LHCN-M2 (cell line): ENCODE data around the gene SRSF2. TPM values are rescaled to one million over a fixed set of nuclear protein-coding genes. Genes with fewer than 3 reads are reported as not detected.
"Not testable (repeated sequence)": the region's sequence is repeated elsewhere in the genome, so short reads cannot be mapped to it uniquely, and the experiment has no call there.

Experiments used
- DNase-seq: peaks from one replicate; pipeline ENCODE4 v3.0.0-alpha.2; 2012; ENCODE audit warnings: low read depth
- total RNA-seq: library from RNA; depleted of rRNA; stranded (reverse); fragments of >200 nt; gene quantifications from 2 replicates; pipeline ENCODE4 v1.2.3, GENCODE V29; 2014

Gene SRSF2
- total RNA-seq, 1 experiment from 2014 or later, result 387 TPM

- DNase-seq, result no peak
Observed at GRCh38 chr17:76722279-76722678, 14.9 kb downstream of the SRSF2 start.

- no peak for DNase-seq
Observed at GRCh38 chr17:76721463-76721862, 15.7 kb downstream of the SRSF2 start.

DNA sequence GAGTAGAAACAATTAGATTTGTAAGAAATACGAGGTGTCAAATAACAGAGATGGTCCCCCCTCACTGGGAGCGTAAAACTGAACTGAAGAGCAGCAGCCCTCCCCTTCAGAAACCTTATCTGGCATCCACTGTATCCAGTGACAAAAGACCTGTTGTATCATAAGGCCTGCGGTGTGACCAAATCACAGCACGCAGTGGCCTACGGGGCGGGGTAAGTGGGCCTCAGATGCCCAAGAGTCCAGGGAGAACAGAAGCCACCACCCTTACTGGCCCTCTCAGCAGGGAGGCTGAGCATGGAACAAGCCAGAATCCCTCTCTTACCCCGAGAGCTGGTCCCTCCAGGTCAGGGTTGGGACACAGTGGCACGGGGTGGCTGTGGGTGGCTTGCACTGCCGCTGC lies 16.2 kb downstream of the SRSF2 start:
- no peak for DNase-seq

DNA sequence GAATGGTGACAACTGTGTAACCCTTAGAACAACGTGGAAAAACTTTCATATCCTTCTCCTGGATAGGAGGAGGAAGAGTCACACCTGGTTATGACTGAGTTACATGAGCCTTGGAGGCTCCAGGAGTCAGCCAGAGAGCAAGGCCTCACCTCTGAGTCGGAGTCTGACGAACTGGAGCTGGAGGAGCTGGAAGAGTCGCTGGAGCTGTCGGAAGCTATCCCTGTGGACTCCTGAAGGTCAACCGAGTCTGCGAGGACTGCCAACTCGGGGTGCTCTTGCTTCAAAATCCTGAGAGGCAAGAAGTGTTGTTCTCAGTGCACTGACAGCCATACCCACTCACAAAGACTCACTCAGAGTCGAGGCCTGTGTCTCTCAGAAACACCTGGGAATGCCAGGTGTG lies 16.9 kb downstream of the SRSF2 start:
- no peak for DNase-seq

DNA sequence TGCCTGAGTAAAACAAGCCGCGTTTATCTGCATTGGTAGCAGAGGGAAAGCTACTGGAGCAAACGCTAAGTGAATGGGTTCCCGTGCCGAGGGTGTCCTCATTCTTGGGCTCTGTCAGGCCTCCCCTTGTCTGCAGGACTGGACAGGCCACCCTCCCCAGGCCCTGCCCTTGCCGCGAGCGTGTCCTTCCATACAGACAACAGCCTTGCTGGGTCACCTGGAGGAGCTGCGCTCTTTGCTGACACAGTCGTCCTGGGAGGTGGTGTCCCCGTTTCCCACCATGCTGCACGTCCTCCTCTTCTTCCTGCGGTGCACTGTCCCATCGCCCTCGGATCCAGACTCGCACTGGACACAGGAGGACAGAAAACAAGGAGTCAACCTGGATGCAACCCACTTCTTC lies 18.6 kb downstream of the SRSF2 start:
- DNase-seq, result no peak

- DNase-seq, result peak; percentile 85
Observed at GRCh38 chr17:76716839-76717215, 20.3 kb downstream of the SRSF2 start.

DNA sequence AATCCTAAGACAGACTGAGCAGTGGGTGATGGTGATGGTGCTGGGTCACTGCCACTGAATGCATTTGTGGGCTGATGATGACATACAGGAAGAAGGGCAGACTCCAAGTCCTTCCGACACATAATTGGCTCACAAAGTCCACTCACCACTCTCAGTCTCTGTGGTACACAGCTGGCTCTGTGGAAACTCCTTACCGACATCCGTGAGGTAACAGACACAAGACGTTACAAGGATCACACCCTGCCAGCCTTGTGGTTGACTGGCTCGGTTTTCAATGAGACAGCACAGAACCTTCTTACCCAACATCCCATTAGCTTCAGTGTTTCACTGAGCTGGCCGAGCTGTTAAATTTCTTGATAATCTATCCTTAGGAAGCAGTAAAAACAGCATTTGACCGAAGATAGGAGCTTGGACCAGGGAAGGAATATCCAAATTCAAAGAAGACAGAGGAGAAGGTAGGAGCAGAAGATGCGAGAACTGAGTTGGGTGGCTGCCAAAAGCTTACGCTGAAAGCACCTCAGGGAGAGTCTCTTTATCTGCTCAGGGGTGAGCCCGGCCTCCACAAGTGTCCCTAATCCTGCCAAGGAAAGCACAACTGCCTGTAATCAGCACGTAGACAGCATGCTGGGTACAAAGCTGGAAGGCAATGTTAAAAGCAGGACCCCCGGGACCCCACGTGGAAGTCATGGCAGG lies 20.8 kb downstream of the SRSF2 start:
- DNase-seq, result peak; percentile 100

DNA sequence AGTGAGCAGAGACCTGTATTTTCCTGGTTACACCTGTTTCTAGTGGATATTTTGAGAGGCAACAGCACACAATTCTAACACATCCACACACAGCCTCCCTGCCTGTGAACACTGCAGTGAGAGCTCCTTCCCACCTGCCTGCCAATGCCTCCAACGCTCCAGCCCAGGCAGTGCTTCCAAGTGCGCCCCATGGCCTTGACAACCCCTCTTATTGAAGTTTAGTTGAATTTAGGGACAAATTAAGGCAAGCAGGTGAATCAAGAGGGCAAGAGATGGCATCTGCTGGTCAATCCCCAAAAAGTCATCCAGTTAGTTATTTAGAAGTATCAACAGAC lies 21.7 kb downstream of the SRSF2 start:
- DNase-seq, result no peak

DNA sequence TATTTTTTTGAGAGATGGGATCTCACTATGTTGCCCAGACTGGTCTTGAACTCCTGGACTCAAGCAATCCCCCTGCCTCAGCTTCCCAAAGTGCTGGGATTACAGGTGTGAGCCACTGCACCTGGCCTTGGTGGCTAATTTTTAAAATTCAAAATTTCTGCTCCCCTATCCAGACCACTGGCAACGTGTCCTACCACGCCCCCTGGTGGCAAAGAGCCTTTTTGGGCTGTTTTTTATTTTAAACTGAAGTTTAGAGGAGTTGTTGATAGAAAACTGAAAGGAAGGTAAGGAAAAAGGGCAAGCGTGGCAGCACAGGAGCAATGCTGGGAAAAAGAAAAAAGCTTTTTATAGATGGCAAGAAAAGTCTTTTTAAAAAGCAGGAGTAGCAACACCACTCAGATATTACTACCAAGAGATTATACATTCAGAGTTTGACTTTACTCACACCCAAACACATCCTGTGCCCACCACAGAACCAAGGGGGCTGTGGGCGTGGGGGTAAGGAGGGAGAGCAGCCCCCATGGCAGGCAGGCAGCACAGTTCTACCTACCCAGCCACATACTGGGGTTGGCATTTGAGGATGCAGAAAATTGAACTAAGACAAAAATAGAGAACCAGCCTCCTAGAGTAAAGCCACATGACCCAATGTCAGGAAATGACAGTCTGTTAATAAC lies 22.2 kb downstream of the SRSF2 start:
- DNase-seq, result no peak

DNA sequence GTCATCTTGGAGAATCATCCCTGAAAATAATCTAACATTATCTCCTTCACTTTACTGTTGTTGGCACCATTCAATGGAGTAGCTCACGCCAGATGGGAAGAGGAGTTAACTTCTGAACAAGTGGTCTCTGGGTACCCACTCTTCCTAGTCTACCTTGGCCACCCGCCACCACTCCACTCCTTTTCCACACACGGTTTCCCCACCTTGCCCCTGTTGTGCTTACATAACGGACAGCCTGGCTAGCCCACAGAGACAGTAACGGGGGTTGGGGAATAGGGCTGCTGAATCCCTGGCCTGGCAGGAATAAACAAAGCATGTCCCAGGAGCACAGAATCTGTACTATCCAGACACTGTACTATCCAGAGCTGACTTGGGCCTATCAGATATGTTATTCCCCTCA lies 22.8 kb downstream of the SRSF2 start:
- no peak for DNase-seq

- no peak for DNase-seq
Observed at GRCh38 chr17:76713765-76714164, 23.4 kb downstream of the SRSF2 start.

GRCh38 chr17:76712321-76712720 lies 24.8 kb downstream of the SRSF2 start:
- not testable (repeated sequence) for DNase-seq

DNA sequence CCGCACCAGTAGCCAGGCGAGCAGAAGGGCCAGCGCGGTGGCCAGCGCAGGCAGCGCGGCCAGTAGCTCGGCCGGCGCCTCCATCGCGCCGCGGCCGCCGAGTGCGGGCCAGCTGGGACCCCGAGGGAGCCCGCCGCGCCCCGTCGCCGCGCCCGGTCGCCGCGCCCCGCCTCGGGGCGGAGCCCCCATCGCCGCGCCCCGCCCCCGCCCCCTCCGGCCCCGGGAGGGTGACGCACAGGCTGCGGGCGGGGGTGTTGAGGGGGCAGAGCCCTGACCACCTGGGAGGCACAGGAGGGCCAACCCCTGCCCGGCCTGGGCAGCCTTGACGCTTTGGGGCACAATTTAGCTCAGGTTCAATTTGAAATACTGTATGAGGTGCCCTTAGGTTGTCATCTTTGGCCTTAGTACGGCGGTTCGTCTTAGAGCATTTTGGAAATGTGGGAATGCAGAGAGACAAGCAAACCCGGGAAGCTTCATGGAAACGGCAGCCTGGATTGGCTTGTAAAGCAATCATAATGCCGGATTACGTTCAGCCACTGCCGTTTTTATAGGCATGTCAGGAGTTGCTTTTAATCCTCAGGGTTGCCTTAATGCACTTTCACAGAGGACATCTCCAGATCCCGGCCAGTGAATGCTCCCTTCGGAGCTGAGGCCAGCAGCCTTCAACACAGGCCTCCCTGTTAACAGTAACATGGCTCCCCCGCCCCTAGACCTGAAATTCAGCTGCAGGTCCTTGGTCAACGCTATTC lies 26.1 kb downstream of the SRSF2 start, which contains the start of gene MXRA7:
Gene MXRA7 (minus strand): TSS at position 103 of the 749 bp plus-strand sequence. CDS start 19 bp downstream, at position 84.
- peak; percentile 77 for DNase-seq

- DNase-seq, result not testable (repeated sequence)
Observed at GRCh38 chr17:76709951-76710862, 26.9 kb downstream of the SRSF2 start.

DNA sequence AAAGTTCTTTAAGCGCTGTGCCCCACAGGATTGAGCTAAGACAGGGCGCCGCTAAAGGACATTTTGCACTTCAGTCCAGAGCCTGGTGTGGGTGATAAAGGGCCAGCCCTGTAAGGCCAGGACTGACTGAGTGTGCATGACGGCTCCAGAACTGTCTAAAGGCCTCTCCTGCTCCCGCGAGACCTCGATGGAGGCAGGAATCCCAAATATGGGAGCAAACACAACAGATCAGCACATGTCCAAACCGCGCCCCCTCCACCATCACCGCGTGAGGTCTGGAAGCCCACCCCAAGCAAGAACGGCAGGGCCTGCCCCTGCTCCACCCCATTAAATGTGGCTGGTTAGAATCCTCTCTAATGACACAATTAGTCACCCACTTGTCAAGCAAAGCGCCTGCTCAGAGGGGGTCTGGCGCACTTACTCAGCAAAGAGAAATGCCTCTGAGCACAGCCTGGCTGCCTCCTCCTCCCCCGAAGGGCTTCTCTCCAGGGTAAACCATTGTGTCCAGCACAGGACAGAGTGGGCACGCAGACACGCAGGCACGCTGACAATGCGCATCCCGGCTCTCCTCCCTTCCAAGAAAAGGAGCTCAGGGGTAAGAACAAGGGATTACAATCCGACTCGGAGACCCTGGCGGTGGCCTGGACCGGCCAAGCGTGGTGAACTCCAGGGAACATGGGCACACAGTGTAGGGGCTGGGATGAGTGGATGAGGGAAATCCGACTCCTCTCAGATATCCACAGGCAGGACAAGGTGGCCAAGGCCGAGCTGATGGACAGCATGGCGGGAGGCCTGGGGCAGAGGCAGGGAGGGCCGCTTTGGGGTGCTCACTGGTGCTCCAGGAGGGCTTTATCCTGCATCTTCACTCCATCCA lies 27.8 kb downstream of the SRSF2 start:
- DNase-seq, result peak; percentile 98

DNA sequence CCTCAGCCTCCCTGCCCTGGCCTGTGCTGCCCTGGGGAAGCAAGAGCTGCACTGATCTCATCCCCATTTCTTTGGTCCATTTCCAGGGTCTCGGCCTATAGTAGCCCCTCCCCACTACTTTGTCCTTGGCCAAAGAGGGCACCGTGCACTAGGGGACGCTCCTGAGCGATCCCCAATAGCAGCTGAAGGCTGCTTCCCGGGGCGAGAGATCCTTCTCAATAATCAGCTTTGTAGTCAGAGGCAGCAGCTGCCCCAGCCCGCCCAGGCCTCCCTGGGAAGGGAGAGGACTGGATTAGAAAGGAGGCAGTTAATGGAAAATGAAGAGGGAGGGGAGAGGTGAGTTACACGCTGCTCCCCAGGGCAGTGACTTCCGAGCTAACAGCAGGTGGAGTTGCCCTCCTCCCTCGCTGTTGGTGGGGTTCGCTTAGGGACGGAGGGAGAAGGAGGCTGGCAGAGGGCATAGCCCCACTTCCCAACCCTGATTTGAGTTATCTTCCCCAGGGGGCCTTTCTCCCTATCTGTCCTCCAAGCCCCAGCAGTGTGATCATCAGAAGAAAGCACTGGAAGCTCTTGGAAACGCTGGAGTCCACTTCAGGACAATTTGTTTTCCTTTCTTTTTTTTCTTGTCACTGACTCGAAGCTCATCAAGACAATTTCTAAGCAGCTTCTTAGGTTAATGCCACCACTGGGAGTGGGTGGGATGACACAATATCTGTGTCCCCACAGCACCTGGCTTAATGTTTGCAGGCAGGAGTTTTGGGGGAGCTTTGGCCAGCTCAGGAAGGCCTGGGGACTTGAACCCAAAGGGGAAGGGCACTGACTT lies 28.9 kb downstream of the SRSF2 start:
- peak; percentile 70 for DNase-seq

DNA sequence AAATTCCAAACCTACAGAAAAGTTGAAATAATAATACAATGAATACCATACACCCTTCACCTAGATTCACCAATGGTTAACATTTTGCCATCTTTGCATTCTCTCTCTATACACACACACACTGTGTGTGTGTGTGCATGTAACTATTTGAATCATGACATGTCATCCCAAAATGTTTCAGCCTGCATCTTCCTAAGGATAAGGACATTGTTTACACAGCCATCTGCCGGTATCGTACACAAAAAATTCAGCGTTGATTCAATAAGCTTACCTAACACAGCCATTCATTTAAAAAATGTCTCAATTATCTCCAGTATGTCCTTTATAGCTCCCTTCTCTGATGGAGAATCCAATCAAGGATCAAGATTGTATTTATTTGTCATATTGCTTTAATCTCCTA lies 30.3 kb downstream of the SRSF2 start:
- no peak for DNase-seq

- DNase-seq, result no peak
Observed at GRCh38 chr17:76704805-76705204, 32.3 kb downstream of the SRSF2 start.

DNA sequence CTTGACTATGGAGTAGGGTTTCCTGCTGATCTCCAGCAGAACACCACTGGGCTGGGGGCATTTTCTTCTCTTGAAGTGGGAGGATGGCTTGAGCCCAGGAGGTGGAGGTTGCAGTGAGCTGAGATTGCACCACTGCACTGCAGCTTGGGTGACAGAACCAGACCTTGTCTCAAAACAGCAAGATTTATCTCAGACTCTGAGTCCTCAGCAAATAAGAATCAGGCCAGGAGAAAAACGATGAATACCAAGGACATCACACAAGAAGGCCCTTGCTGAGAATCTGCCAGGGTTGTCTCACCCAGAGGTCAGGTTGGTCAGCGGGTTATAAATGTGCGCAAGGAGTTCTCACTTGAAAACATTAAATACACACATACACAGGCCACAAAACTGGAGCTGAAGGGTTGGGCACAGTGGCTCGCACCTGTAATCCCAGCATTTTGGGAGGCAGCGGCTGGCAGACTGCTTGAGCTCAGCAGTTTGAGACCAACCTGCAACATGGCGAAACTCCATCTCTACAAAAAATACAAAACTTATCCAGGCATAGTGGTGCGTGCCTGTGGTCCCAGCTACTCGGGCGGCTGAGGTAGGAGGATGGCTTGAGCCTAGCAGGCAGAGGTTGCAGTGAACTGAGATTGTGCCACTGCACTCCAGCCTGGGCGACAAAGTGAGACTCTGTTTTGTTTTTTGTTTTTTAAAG lies 34.0 kb downstream of the SRSF2 start:
- no peak for DNase-seq
